ENCODE results near the gene WRAP73. TPM values are rescaled to one million over a fixed set of nuclear protein-coding genes. Genes with fewer than 3 reads are reported as not detected.

Gene WRAP73
- total RNA-seq, 4 donors from 2014 or later, result 19.7 to 30.4 (median 25.5) TPM

DNA sequence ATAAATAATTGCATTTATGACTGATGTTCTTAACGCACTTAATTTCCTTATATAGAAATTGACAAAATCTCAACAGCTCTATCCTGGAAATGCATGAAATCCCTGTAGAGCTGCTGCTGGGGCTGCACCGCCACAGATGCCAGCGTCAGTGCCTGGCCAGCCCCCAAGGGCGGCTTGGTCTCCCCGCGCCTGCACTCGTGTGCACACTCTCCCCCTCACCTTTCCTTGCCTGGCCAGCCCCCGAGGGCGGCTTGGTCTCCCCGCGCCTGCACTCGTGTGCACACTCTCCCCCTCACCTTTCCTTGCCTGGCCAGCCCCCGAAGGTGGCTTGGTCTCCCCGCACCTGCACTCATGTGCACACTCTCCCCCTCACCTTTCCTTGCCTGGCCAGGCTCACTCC is 13.8 kb downstream of the WRAP73 start:
- intact Hi-C loops (cut with DNase I; ENCODE audit: low total_unique reads), result no loop called here
- in situ Hi-C loops (cut with MboI; ENCODE audit: low pct_ligation_motif_present in 1 of 4, low pct_unique_long_range_greater_than_20kb in 1 of 4, low sequenced_read_pairs in 3 of 4), result no loop called here
- WGBS, 2 donors (ENCODE audit: low coverage in 1 of 2), result 97 to 100% methylated on average over 3 to 14 of the region's 14 CpGs

DNA sequence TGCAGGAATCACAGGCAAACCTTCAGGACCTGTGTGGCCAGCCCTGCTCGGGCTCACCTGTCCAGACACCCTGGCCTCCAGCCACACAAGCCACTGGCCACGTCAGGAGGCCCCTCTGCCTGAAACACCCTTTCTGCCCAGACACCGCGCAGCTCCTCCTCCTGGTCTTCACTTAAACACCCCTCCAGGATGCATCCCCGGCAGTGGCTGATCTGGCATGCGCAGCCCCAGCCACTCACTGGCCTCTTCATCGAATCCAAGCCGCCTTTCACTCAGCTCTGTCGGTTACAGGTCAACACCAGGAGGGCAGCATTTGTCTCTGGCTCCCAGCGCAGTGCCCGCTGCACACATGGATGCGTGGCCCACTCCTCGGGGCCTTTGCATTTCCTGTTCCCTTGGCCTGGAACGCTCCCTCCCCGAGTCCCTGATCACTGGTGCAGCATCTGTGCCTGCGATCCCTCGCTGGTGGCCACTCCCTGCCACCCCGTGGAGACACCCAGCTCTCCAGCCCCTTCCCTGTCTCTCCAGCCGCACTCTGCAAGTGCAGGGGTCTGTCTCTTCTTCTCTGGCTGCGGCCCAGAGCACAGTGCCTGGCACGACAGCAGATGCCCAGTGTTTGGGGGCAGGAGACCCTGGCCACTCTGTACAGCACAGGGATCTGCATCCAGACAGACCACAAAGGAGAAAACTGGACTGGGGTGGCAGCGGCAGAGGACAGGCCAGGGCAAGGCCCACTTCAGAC is 15.7 kb downstream of the WRAP73 start:
- peaks cover 0 to 38% (median 18%) of the 10 kb centered on the region in 4 donors for H3K36me3 ChIP-seq
- in situ Hi-C loops (cut with MboI; ENCODE audit: low pct_ligation_motif_present in 1 of 4, low pct_unique_long_range_greater_than_20kb in 1 of 4, low sequenced_read_pairs in 3 of 4), result no loop called here
- no peak overlapping the region for H3K4me3 ChIP-seq
- no peaks in the 10 kb centered on the region for H3K4me1 ChIP-seq
- intact Hi-C loops (cut with DNase I; ENCODE audit: low total_unique reads), result no loop called here
- no peaks in the 10 kb centered on the region for H3K27me3 ChIP-seq
- TF ChIP-seq POLR2AphosphoS5 (IDR thresholded peaks at IDR 0.05) (no peak), EP300 (IDR thresholded peaks at IDR 0.05; ENCODE audit: low read depth) (no peak), POLR2A (IDR thresholded peaks at IDR 0.05) (no peak)
- TF ChIP-seq, protein P1, sequence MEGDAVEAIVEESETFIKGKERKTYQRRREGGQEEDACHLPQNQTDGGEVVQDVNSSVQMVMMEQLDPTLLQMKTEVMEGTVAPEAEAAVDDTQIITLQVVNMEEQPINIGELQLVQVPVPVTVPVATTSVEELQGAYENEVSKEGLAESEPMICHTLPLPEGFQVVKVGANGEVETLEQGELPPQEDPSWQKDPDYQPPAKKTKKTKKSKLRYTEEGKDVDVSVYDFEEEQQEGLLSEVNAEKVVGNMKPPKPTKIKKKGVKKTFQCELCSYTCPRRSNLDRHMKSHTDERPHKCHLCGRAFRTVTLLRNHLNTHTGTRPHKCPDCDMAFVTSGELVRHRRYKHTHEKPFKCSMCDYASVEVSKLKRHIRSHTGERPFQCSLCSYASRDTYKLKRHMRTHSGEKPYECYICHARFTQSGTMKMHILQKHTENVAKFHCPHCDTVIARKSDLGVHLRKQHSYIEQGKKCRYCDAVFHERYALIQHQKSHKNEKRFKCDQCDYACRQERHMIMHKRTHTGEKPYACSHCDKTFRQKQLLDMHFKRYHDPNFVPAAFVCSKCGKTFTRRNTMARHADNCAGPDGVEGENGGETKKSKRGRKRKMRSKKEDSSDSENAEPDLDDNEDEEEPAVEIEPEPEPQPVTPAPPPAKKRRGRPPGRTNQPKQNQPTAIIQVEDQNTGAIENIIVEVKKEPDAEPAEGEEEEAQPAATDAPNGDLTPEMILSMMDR (IDR thresholded peaks at IDR 0.05), result no peak
- no peaks in the 10 kb centered on the region for H3K9me3 ChIP-seq
- no peak for DNase-seq
- WGBS, 2 donors (ENCODE audit: low coverage in 1 of 2), result 94% methylated on average over 22 of the region's 22 CpGs; no CpG with 5 or more reads in 1 of the 2 donors
- no peak overlapping the region for H3K27ac ChIP-seq

More for the DNA sequence above, 13.8 kb downstream of the WRAP73 start:
- Histone ChIP-seq H3K27ac (no peak overlapping the region), H3K4me1 (no peaks in the 10 kb centered on the region), H3K27me3 (no peaks in the 10 kb centered on the region), H3K36me3 (peaks cover 0 to 43% (median 19%) of the 10 kb centered on the region in 4 donors), H3K4me3 (no peak overlapping the region), H3K9me3 (no peaks in the 10 kb centered on the region)
- TF ChIP-seq, protein P1 (IDR thresholded peaks at IDR 0.05), result no peak
- no peak for TF ChIP-seq EP300 (IDR thresholded peaks at IDR 0.05; ENCODE audit: low read depth)
- TF ChIP-seq POLR2A (IDR thresholded peaks at IDR 0.05), result no peak
- no peak for TF ChIP-seq POLR2AphosphoS5 (IDR thresholded peaks at IDR 0.05)
- DNase-seq, result no peak

DNA sequence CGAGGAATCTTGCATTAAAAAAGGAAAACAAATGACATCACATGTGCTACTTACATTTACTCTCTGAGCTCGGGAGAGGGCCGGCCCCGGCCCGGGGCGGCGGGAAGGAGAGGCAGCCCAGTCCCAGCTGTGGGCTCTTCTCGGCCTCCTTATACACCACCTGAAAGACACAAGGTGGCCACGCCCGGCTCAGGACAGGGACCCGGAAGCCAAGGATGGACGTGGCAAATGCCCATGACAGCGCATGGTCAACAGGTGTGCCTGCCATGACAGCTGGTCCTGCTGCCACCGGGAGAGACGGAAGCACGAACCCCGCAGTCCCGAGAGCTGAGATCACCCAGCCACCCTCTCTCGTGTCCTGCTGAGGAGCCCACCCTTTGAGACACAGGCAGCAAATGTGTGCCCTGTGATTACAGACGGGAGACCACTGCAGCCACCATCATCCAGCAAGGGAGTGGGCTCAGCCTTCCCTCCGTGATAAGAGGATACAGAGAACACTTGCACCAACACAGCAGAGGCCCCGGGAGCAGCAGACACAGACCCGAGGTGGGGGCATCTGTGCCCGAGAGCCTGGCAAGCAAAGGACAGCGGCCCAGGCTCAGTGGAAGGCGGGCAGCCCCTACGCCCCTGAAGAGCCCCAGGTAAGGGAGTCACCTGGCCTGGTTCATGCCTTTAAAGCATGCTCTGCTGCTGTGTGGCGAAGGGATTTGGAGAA is 16.4 kb downstream of the WRAP73 start:
- DNase-seq, result no peak
- H3K9me3 ChIP-seq, result no peaks in the 10 kb centered on the region
- intact Hi-C loops (cut with DNase I; ENCODE audit: low total_unique reads) (no loop called here), in situ Hi-C loops (cut with MboI; ENCODE audit: low pct_ligation_motif_present in 1 of 4, low pct_unique_long_range_greater_than_20kb in 1 of 4, low sequenced_read_pairs in 3 of 4) (no loop called here)
- H3K36me3 ChIP-seq, result peaks cover 0 to 42% (median 19%) of the 10 kb centered on the region in 4 donors
- no peak overlapping the region for H3K27ac ChIP-seq
- H3K4me1 ChIP-seq, result no peaks in the 10 kb centered on the region
- 93% methylated on average over 28 of the region's 28 CpGs; no CpG with 5 or more reads in 1 of the 2 donors for WGBS, 2 donors (ENCODE audit: low coverage in 1 of 2)
- TF ChIP-seq POLR2AphosphoS5 (IDR thresholded peaks at IDR 0.05), result no peak
- no peak for TF ChIP-seq EP300 (IDR thresholded peaks at IDR 0.05; ENCODE audit: low read depth)
- TF ChIP-seq, protein P1 (IDR thresholded peaks at IDR 0.05), result no peak
- no peak for TF ChIP-seq POLR2A (IDR thresholded peaks at IDR 0.05)
- no peak overlapping the region for H3K4me3 ChIP-seq
- no peaks in the 10 kb centered on the region for H3K27me3 ChIP-seq

DNA sequence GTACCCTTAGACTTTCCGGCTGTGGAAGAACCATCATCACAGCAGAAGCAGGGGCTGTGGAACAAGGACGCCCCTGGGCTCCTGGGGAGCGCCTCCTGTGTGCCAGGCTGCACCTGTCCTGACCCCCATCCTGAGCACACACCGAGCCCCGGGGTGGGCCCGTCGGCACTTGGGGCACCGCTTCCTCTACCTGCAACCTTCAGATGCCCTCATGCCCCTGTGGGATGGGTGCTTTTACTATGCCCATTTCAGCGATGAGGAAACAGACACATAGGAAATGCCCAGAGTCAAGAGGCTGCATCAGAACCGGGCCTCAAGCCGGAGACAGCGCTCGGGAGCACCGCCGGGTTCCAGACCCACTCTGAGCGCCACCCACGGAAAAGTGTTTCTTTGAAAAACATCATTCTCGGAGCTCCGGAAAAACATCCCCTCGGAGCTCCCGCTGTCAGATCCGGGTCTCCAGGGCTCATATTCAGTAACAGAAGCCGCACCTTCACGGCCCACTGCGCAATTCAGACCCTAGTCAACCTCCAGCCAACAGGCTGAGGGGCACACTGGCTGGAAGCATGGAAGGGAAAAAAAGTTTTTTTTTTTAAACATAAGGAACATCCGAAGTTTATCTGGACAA is 17.1 kb downstream of the WRAP73 start:
- Histone ChIP-seq H3K27ac (no peak overlapping the region), H3K27me3 (no peaks in the 10 kb centered on the region), H3K4me1 (no peaks in the 10 kb centered on the region), H3K4me3 (no peak overlapping the region), H3K9me3 (no peaks in the 10 kb centered on the region), H3K36me3 (peaks cover 0 to 42% (median 18%) of the 10 kb centered on the region in 4 donors)
- in situ Hi-C loops (cut with MboI; ENCODE audit: low pct_ligation_motif_present in 1 of 4, low pct_unique_long_range_greater_than_20kb in 1 of 4, low sequenced_read_pairs in 3 of 4), result no loop called here
- intact Hi-C loops (cut with DNase I; ENCODE audit: low total_unique reads), result no loop called here
- TF ChIP-seq POLR2A (IDR thresholded peaks at IDR 0.05), result no peak
- TF ChIP-seq EP300 (IDR thresholded peaks at IDR 0.05; ENCODE audit: low read depth), result no peak
- no peak for TF ChIP-seq POLR2AphosphoS5 (IDR thresholded peaks at IDR 0.05)
- TF ChIP-seq, protein P1 (IDR thresholded peaks at IDR 0.05), result no peak
- 95 to 96% methylated on average over 5 to 26 of the region's 26 CpGs for WGBS, 2 donors (ENCODE audit: low coverage in 1 of 2)
- no peak for DNase-seq

Data from transverse colon (tissue), 4 donors.